ENCODE results near the gene JPH4. TPM values are rescaled to one million over a fixed set of nuclear protein-coding genes. Genes with fewer than 3 reads are reported as not detected.

JPH4 gene
- total and polyA plus RNA-seq, 2 of the 8 experiments (the other 6 are each of a cell fraction or from before 2014, with no cell fraction given) = 23.9 to 46.7 TPM

DNA sequence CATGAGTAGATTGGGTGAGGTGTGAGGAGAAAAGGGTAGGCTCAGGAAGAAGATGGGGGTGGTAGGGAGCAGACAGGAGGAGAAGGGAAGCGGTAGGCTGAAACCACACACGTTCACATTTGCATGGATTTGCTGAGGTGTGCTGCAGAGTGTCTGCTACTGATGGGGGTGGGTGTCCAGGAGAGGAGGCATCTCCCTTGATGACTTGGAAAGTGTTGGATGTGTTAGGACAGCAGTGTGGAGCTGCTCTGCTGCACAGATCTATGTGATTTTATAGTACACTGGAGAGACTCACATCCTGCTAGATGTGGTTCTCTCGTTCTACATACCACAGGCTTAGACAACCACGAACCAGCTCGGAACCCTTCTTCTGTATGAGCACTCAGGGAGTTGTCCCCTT, 36.3 kb downstream of the JPH4 start:
- Histone ChIP-seq H3K27me3 (replicated peaks in 1 of 4; ENCODE audit: control insufficient read depth in 3 of 4, extremely low read depth in 1 of 4, insufficient read depth in 3 of 4, low read length in 3 of 4) (no peaks in the 10 kb centered on the region), H3K23ac (ENCODE audit: insufficient read length) (no peak overlapping the region), H3K56ac (replicated peaks; ENCODE audit: insufficient read length, low read depth, low read length) (no peak overlapping the region), H4K8ac (ENCODE audit: extremely low read depth, insufficient read depth, low read length) (no peak overlapping the region), H3K27ac (ENCODE audit: low read depth, low read length) (no peak overlapping the region), H3K4me1 (replicated peaks in 1 of 4; ENCODE audit: control insufficient read depth in 3 of 4, insufficient read depth in 4 of 4, low read length in 3 of 4) (peaks cover 27 to 45% (median 31%) of the 10 kb centered on the region in 4 experiments), H3K79me2 (ENCODE audit: control insufficient read depth in 1 of 2, insufficient read depth in 2 of 2, low read length in 2 of 2) (peaks cover 3 to 40% of the 10 kb centered on the region in 2 experiments; a peak in 2 of 4 replicates), H2BK12ac (ENCODE audit: low read depth, low read length) (no peak overlapping the region), H2BK15ac (ENCODE audit: low read length) (peak overlapping the region; percentile 61), H2AFZ (ENCODE audit: low read length) (no peak overlapping the region), H3K14ac (ENCODE audit: insufficient read length) (no peak overlapping the region), H2BK20ac (ENCODE audit: low read length) (peak overlapping the region; percentile 51), H4K20me1 (replicated peaks in 1 of 2; ENCODE audit: control insufficient read depth in 1 of 2, insufficient read depth in 2 of 2, low read length in 2 of 2) (no peaks in the 10 kb centered on the region), H3K9ac (replicated peaks in 1 of 4; ENCODE audit: extremely low read depth in 1 of 4, low read depth in 3 of 4, low read length in 3 of 4) (no peak overlapping the region), H3K4me2 (ENCODE audit: insufficient read depth in 1 of 2, low read depth in 2 of 2, low read length in 2 of 2) (no peak overlapping the region), H4K91ac (replicated peaks; ENCODE audit: insufficient read length, low read length) (no peak overlapping the region), H3K36me3 (ENCODE audit: control insufficient read depth in 2 of 4, insufficient read depth in 4 of 4, low read length in 3 of 4) (peaks cover 0 to 16% (median 3%) of the 10 kb centered on the region in 4 experiments; a peak in 4 of 8 replicates), H3K18ac (ENCODE audit: extremely low read depth, low read length) (no peak overlapping the region), H3K23me2 (ENCODE audit: low read depth, low read length) (peaks cover 21% of the 10 kb centered on the region), H3K79me1 (ENCODE audit: low read depth, low read length) (peaks cover 9% of the 10 kb centered on the region), H2AK5ac (ENCODE audit: low read depth, low read length) (peak overlapping the region; percentile 58; the same call in 1 of the 2 replicates), H3K4ac (replicated peaks; ENCODE audit: insufficient read length, low read depth, low read length) (no peak overlapping the region), H2BK120ac (replicated peaks; ENCODE audit: low read depth, low read length) (no peak overlapping the region), H2BK5ac (ENCODE audit: low read depth, low read length) (peak overlapping the region; percentile 36; the same call in 1 of the 2 replicates), H3K4me3 (ENCODE audit: extremely low read depth in 1 of 4, insufficient read depth in 2 of 4, low read depth in 3 of 4, low read length in 4 of 4) (no peak overlapping the region), H4K5ac (ENCODE audit: insufficient read length, low read depth, low read length) (no peak overlapping the region), H3K9me3 (ENCODE audit: insufficient read depth in 2 of 2, low read depth in 1 of 2, low read length in 1 of 2) (no peaks in the 10 kb centered on the region)
- 74% methylated on average over 5 of the region's 5 CpGs; no CpG with 5 or more reads in 1 of the 2 experiments for WGBS, 2 experiments (ENCODE audit: extremely low coverage in 1 of 2, insufficient coverage in 1 of 2, insufficient read length in 1 of 2, insufficient replicate concordance in 2 of 2, low coverage in 1 of 2, low lambda C conversion rate in 2 of 2, missing lambda C conversion rate in 1 of 2)
- CTCF ChIA-PET (ENCODE audit: partially characterized antibody) = interaction anchor here (1.6 to 70.5 kb wide), 5 partner anchors 11 to 97 kb away, joined by 3 to 2092 read pairs (median 1314); partner anchors contain the start of genes AP1G2, NGDN, THTPA and ZFHX2
- POLR2A ChIA-PET (ENCODE audit: partially characterized antibody) = interaction anchor here (31.9 to 52.7 kb wide), 3 partner anchors 5 to 63 kb away, joined by 944 to 1523 read pairs (median 1523); partner anchors contain the start of genes AP1G2, NGDN, THTPA and ZFHX2
- DNase-seq (ENCODE audit: low read depth in 1 of 2, low spot score in 2 of 2) (no peak), FAIRE-seq (no peak)
- no peak for TF ChIP-seq JUN (IDR thresholded peaks at IDR 0.05; ENCODE audit: low read depth, low read length)
- TF ChIP-seq EP300 (IDR thresholded peaks at IDR 0.05; ENCODE audit: borderline replicate concordance in 1 of 2, low read depth in 2 of 2, low read length in 2 of 2) = no peak
- TF ChIP-seq CEBPB (IDR thresholded peaks at IDR 0.05; ENCODE audit: low read depth, low read length) = no peak
- TF ChIP-seq SP4 (IDR thresholded peaks at IDR 0.05; ENCODE audit: low read length) = no peak
- TF ChIP-seq EGR1 (IDR thresholded peaks at IDR 0.05; ENCODE audit: borderline replicate concordance, low read depth, low read length) = no peak
- TF ChIP-seq, protein P1, sequence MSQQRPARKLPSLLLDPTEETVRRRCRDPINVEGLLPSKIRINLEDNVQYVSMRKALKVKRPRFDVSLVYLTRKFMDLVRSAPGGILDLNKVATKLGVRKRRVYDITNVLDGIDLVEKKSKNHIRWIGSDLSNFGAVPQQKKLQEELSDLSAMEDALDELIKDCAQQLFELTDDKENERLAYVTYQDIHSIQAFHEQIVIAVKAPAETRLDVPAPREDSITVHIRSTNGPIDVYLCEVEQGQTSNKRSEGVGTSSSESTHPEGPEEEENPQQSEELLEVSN (IDR thresholded peaks at IDR 0.05) = no peak
- TF ChIP-seq CHD1 (IDR thresholded peaks at IDR 0.05; ENCODE audit: low read depth, low read length) = no peak
- TF ChIP-seq TEAD4 (IDR thresholded peaks at IDR 0.05; ENCODE audit: low read depth, low read length) = no peak
- TF ChIP-seq KDM5A (IDR thresholded peaks at IDR 0.05; ENCODE audit: low read length) = no peak
- no peak for TF ChIP-seq JUND (IDR thresholded peaks at IDR 0.05; ENCODE audit: low read length)
- TF ChIP-seq NANOG (IDR thresholded peaks at IDR 0.05; ENCODE audit: insufficient read depth, low read depth, low read length, poor library complexity, severe bottlenecking) = no peak
- no peak for TF ChIP-seq PHF8 (conservative IDR thresholded peaks at IDR 0.05; ENCODE audit: low read depth, low read length)
- no peak for TF ChIP-seq SAP30 (IDR thresholded peaks at IDR 0.05; ENCODE audit: insufficient read depth, insufficient replicate concordance, low read length)

All from H1 (cell line).